ENCODE measurements around the gene SLC1A2. TPM values are rescaled to one million over a fixed set of nuclear protein-coding genes. Genes with fewer than 3 reads are reported as not detected.

SLC1A2 gene
- total RNA-seq, 3 donors from 2014 or later: 0.32 to 23.7 (median 10.5) TPM

- Histone ChIP-seq H3K4me1 (no peaks in the 10 kb centered on the region), H3K9me3 (no peaks in the 10 kb centered on the region), H3K27me3 (no peaks in the 10 kb centered on the region), H3K36me3 (no peaks in the 10 kb centered on the region), H3K27ac (peak overlapping the region in 1 of 2 donors; percentile 45), H3K4me3 (no peak overlapping the region)
- TF ChIP-seq POLR2AphosphoS5 (IDR thresholded peaks at IDR 0.05): no peak
- TF ChIP-seq CTCF (IDR thresholded peaks at IDR 0.05): no peak
- no peak for TF ChIP-seq POLR2A (IDR thresholded peaks at IDR 0.05)
- DNase-seq (ENCODE audit: low spot score in 2 of 2): no peak
- intact Hi-C loops (cut with DNase I; ENCODE audit: low total_unique reads): no loop called here
Observed at GRCh38 chr11:35375332-35376117, 43.8 kb downstream of the SLC1A2 start.

- Histone ChIP-seq H3K27me3 (no peaks in the 10 kb centered on the region), H3K36me3 (no peaks in the 10 kb centered on the region), H3K4me3 (no peak overlapping the region), H3K9me3 (no peaks in the 10 kb centered on the region), H3K27ac (no peak overlapping the region), H3K4me1 (no peaks in the 10 kb centered on the region)
- intact Hi-C loops (cut with DNase I; ENCODE audit: low total_unique reads): no loop called here
- no peak for DNase-seq (ENCODE audit: low spot score in 2 of 2)
- TF ChIP-seq POLR2AphosphoS5 (IDR thresholded peaks at IDR 0.05): no peak
- no peak for TF ChIP-seq POLR2A (IDR thresholded peaks at IDR 0.05)
- TF ChIP-seq CTCF (IDR thresholded peaks at IDR 0.05): no peak
Observed at GRCh38 chr11:35373284-35373933, 45.9 kb downstream of the SLC1A2 start.

GRCh38 chr11:35372565-35373283 lies 46.6 kb downstream of the SLC1A2 start:
- Histone ChIP-seq H3K4me3 (no peak overlapping the region), H3K4me1 (no peaks in the 10 kb centered on the region), H3K36me3 (no peaks in the 10 kb centered on the region), H3K27me3 (no peaks in the 10 kb centered on the region), H3K9me3 (no peaks in the 10 kb centered on the region), H3K27ac (no peak overlapping the region)
- intact Hi-C loops (cut with DNase I; ENCODE audit: low total_unique reads): no loop called here
- TF ChIP-seq CTCF (IDR thresholded peaks at IDR 0.05): no peak
- TF ChIP-seq POLR2A (IDR thresholded peaks at IDR 0.05): no peak
- TF ChIP-seq POLR2AphosphoS5 (IDR thresholded peaks at IDR 0.05): no peak
- no peak for DNase-seq (ENCODE audit: low spot score in 2 of 2)

GRCh38 chr11:35367491-35367890 lies 51.9 kb downstream of the SLC1A2 start:
- no peak for TF ChIP-seq POLR2A (IDR thresholded peaks at IDR 0.05)
- TF ChIP-seq CTCF (IDR thresholded peaks at IDR 0.05): no peak
- TF ChIP-seq POLR2AphosphoS5 (IDR thresholded peaks at IDR 0.05): no peak
- DNase-seq (ENCODE audit: low spot score in 2 of 2): no peak
- H3K4me3 ChIP-seq: no peak overlapping the region
- H3K4me1 ChIP-seq: peaks cover 7 to 8% of the 10 kb centered on the region in 2 donors
- intact Hi-C loops (cut with DNase I; ENCODE audit: low total_unique reads): no loop called here
- no peaks in the 10 kb centered on the region for H3K27me3 ChIP-seq
- H3K27ac ChIP-seq: peak overlapping the region; percentile 49 to 80
- no peaks in the 10 kb centered on the region for H3K9me3 ChIP-seq
- no peaks in the 10 kb centered on the region for H3K36me3 ChIP-seq

Measured in breast epithelium (tissue), 4 donors.